Stimulated activated CD4-positive, alpha-beta T cell treated with anti-CD3 and anti-CD28 coated beads, Interleukin-4, amount 100 ng/mL, for 24 hours (primary cell): ENCODE measurements around the gene CTNND1.
"Not testable (repeated sequence)": the region's sequence is repeated elsewhere in the genome, so short reads cannot be mapped to it uniquely, and the experiment has no call there.

Experiments
- DNase-seq: peaks from one replicate; pipeline ENCODE4 v3.0.0-alpha.2; 2020

The CTNND1 gene

GRCh38 chr11:57761301-57762234 is at the start of gene CTNND1:
Gene CTNND1 (plus strand): TSS chr11:57761802. CDS start chr11:57791479, 29,677 bp downstream.
- no peak for DNase-seq

GRCh38 chr11:57712256-57713150 is 49.1 kb upstream of the CTNND1 start, which contains the start of gene TMX2:
Gene TMX2 (plus strand): TSS chr11:57712593. CDS start chr11:57712619, 26 bp downstream.
- peak; percentile 92 for DNase-seq

- DNase-seq, result no peak
These were observed 47.8 kb upstream of the CTNND1 start for GRCh38 chr11:57713835-57714234.

- DNase-seq, result not testable (repeated sequence)
These were observed 44.9 kb upstream of the CTNND1 start for GRCh38 chr11:57716726-57717125.

GRCh38 chr11:57727185-57727584 is 34.4 kb upstream of the CTNND1 start:
- no peak for DNase-seq

- DNase-seq, result no peak
These were observed 32.8 kb upstream of the CTNND1 start for GRCh38 chr11:57728829-57729228.

GRCh38 chr11:57729479-57729878 is 32.1 kb upstream of the CTNND1 start:
- no peak for DNase-seq

- no peak for DNase-seq
These were observed 28.9 kb upstream of the CTNND1 start for GRCh38 chr11:57732661-57733060.

GRCh38 chr11:57735619-57736298 is 25.8 kb upstream of the CTNND1 start:
- no peak for DNase-seq

GRCh38 chr11:57741132-57742086 is 20.2 kb upstream of the CTNND1 start, which contains the start of gene SELENOH:
Gene SELENOH (plus strand): TSS chr11:57741491. CDS start chr11:57741596, 105 bp downstream.
- DNase-seq, result peak; percentile 97

- no peak for DNase-seq
These were observed 19.5 kb upstream of the CTNND1 start for GRCh38 chr11:57742087-57742452.

GRCh38 chr11:57744357-57744756 is 17.2 kb upstream of the CTNND1 start:
- no peak for DNase-seq

- no peak for DNase-seq
These were observed 16.4 kb upstream of the CTNND1 start for GRCh38 chr11:57745206-57745605.

- no peak for DNase-seq
These were observed 14.7 kb upstream of the CTNND1 start for GRCh38 chr11:57746920-57747319.

- DNase-seq, result no peak
These were observed 10.4 kb upstream of the CTNND1 start for GRCh38 chr11:57751176-57751575.

- no peak for DNase-seq
These were observed 9.8 kb upstream of the CTNND1 start, which contains the start of gene BTBD18 for GRCh38 chr11:57751676-57752253. Gene BTBD18 (minus strand): TSS chr11:57751819. CDS start chr11:57751188, 631 bp downstream.

- DNase-seq, result no peak
These were observed 8.6 kb upstream of the CTNND1 start for GRCh38 chr11:57752954-57753353.

- no peak for DNase-seq
These were observed 3.4 kb upstream of the CTNND1 start for GRCh38 chr11:57758174-57758573.

GRCh38 chr11:57762235-57762861 is 746 bp downstream of the CTNND1 start:
- DNase-seq, result no peak

- DNase-seq, result no peak
These were observed 2.0 kb downstream of the CTNND1 start for GRCh38 chr11:57763568-57763967.

- DNase-seq, result no peak
These were observed 2.4 kb downstream of the CTNND1 start for GRCh38 chr11:57764021-57764420.
